HepG2 (cell line): ENCODE measurements around the gene KANK3. TPM values are rescaled to one million over a fixed set of nuclear protein-coding genes. Genes with fewer than 3 reads are reported as not detected.

ENCODE experiments used
- ASH2L ChIP-seq: fragments of 300-600, 200-600 bp; sonication (generic); IDR thresholded peaks from 2 replicates; pipeline ENCODE4 v1.7.0; 2017; ENCODE audit warnings: low read depth, mild to moderate bottlenecking, moderate library complexity, mixed read lengths, low read length; ENCODE audit not compliant: insufficient read length
- BHLHE40 ChIP-seq: IDR thresholded peaks from 2 replicates; pipeline ENCODE4 v1.6.1; 2011; ENCODE audit warnings: low read length, improper control_type of control experiment
- EP300 ChIP-seq, 3 experiments: sonication (generic) in 1 of 3; formaldehyde crosslinking in 1 of 3; IDR thresholded peaks; 2 replicates each; pipeline versions ENCODE4 v1.5.1 to v1.6.1; 2011 to 2020; ENCODE audit warnings: low read depth in 2 of 3, low read length in 2 of 3, borderline replicate concordance in 1 of 3, improper control_type of control experiment in 1 of 3, mild to moderate bottlenecking in 1 of 3, missing genetic modification reagents in 1 of 3, moderate library complexity in 1 of 3
- FIP1L1 ChIP-seq: fragments of 200-400 bp; formaldehyde crosslinking; IDR thresholded peaks from 2 replicates; pipeline ENCODE4 v1.6.1; 2018; ENCODE audit warnings: low read depth, mild to moderate bottlenecking, low read length, moderate library complexity, borderline replicate concordance; ENCODE audit not compliant: insufficient read depth
- GABPB1 ChIP-seq: IDR thresholded peaks from 2 replicates; pipeline ENCODE4 v1.6.1; 2016; ENCODE audit warnings: mild to moderate bottlenecking, missing genetic modification reagents, moderate library complexity, missing compliant biosample characterization
- GATA4 ChIP-seq: sonication (generic); IDR thresholded peaks from 2 replicates; pipeline ENCODE4 v1.6.1; 2016; ENCODE audit warnings: antibody characterized with exemption, low read depth, borderline replicate concordance
- MIXL1 ChIP-seq: IDR thresholded peaks from 2 replicates; pipeline ENCODE4 v1.6.1; 2016
- RBM39 ChIP-seq: fragments of 200-400 bp; formaldehyde crosslinking; IDR thresholded peaks from one replicate; pipeline ENCODE4 v1.6.1; 2018; ENCODE audit warnings: antibody characterized with exemption, mild to moderate bottlenecking, low read depth, low read length; ENCODE audit not compliant: poor library complexity, severe bottlenecking
- ZFP37 ChIP-seq: sonication (generic); formaldehyde crosslinking; IDR thresholded peaks from 2 replicates; pipeline ENCODE4 v1.4.0; 2020; ENCODE audit warnings: missing genetic modification reagents, borderline replicate concordance
- ZNF44 ChIP-seq: sonication (generic); formaldehyde crosslinking; IDR thresholded peaks from 2 replicates; pipeline ENCODE4 v1.5.1; 2020; ENCODE audit warnings: mild to moderate bottlenecking, missing genetic modification reagents
- ZNF670 ChIP-seq: sonication (generic); formaldehyde crosslinking; IDR thresholded peaks from 2 replicates; pipeline ENCODE4 v1.8.0; 2022; ENCODE audit warnings: mild to moderate bottlenecking, missing genetic modification reagents, borderline replicate concordance
- ZSCAN9 ChIP-seq: IDR thresholded peaks from 2 replicates; pipeline ENCODE4 v1.6.1; 2016; ENCODE audit warnings: borderline replicate concordance
- polyA plus RNA-seq, 8 experiments: library from polyadenylated mRNA; depleted of rRNA in 3 of 8; stranded (reverse) in 7 of 8; unstranded in 1 of 8; fragments of >200 nt; fragmentation: Illumina TruSeq in 4 of 8; extraction: Trizol in 4 of 8; gene quantifications; 2 replicates each; pipeline versions ENCODE4 v1.2.1 to v1.2.3, GENCODE V29; 2011 to 2016; ENCODE audit warnings: low read depth in 4 of 8, missing spikeins in 1 of 8, mixed read lengths in 1 of 8; ENCODE audit not compliant: insufficient read depth in 1 of 8
- total RNA-seq, 5 experiments: library from RNA; depleted of rRNA; stranded (reverse); fragments of >200 nt; fragmentation: Illumina TruSeq; extraction: Trizol; gene quantifications; 2 replicates each; pipeline ENCODE4 v1.2.3, GENCODE V29; 2016; ENCODE audit warnings: low read depth in 1 of 5
- TF ChIP-seq, protein P1 (sequence below): sonication (generic); formaldehyde crosslinking; IDR thresholded peaks from 2 replicates; pipeline ENCODE4 v1.4.0; 2020; ENCODE audit warnings: missing genetic modification reagents
- TF ChIP-seq, protein P2 (sequence below): IDR thresholded peaks from 2 replicates; pipeline ENCODE4 v1.6.1; 2016
- TF ChIP-seq, protein P3 (sequence below), 2 experiments: fragments of 450-650 bp in 1 of 2; sonication (generic) in 1 of 2; formaldehyde crosslinking; IDR thresholded peaks; 2 replicates each; pipeline versions ENCODE4 v1.5.0 to v1.8.0; 2020 to 2022; ENCODE audit warnings: mild to moderate bottlenecking in 1 of 2, missing genetic modification reagents in 1 of 2
- TF ChIP-seq, protein P4 (sequence below): sonication (generic); formaldehyde crosslinking; IDR thresholded peaks from 2 replicates; pipeline ENCODE4; 2020; ENCODE audit warnings: missing genetic modification reagents, mild to moderate bottlenecking, borderline replicate concordance
- TF ChIP-seq, protein P5 (sequence below): sonication (generic); formaldehyde crosslinking; IDR thresholded peaks from 2 replicates; pipeline ENCODE4 v1.4.0; 2020; ENCODE audit warnings: missing genetic modification reagents

The KANK3 gene
- total and polyA plus RNA-seq, 2 of the 13 experiments (the other 11 are each of a cell fraction or from before 2014, with no cell fraction given): 0.15 to 0.20 TPM

DNA sequence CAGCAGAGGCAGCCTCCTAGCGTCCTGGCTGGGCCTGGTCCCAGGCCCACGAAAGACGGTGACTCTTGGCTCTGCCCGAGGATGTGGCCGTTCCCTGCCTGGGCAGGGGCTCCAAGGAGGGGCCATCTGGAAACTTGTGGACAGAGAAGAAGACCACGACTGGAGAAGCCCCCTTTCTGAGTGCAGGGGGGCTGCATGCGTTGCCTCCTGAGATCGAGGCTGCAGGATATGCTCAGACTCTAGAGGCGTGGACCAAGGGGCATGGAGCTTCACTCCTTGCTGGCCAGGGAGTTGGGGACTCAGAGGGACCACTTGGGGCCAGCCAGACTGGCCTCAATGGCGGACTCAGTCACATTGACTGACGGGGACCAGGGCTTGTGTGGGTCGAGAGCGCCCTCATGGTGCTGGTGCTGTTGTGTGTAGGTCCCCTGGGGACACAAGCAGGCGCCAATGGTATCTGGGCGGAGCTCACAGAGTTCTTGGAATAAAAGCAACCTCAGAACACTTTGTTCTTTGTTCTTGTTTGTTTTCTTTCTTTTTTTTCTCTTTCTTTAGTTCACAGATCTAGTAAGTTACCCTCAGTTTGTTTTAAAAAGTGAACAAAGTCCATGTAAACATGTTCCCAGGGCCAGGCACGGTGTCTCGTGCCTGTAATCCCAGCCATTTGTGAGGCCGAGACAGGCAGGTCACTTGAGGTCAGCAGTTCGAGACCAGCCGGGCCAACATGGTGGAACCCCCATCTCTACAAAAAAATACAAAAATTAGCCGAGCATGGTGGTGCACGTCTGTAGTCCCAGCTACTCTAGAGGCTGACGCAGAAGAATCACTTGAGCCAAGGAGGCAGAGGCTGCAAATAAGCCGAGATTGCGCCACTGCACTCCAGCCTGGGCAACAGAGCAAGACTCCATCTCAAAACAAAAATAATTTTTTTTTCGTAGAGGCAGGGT is 31.1 kb upstream of the KANK3 start (continued):
- TF ChIP-seq, protein P1, sequence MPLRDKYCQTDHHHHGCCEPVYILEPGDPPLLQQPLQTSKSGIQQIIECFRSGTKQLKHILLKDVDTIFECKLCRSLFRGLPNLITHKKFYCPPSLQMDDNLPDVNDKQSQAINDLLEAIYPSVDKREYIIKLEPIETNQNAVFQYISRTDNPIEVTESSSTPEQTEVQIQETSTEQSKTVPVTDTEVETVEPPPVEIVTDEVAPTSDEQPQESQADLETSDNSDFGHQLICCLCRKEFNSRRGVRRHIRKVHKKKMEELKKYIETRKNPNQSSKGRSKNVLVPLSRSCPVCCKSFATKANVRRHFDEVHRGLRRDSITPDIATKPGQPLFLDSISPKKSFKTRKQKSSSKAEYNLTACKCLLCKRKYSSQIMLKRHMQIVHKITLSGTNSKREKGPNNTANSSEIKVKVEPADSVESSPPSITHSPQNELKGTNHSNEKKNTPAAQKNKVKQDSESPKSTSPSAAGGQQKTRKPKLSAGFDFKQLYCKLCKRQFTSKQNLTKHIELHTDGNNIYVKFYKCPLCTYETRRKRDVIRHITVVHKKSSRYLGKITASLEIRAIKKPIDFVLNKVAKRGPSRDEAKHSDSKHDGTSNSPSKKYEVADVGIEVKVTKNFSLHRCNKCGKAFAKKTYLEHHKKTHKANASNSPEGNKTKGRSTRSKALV: no peak
- TF ChIP-seq, protein P2, sequence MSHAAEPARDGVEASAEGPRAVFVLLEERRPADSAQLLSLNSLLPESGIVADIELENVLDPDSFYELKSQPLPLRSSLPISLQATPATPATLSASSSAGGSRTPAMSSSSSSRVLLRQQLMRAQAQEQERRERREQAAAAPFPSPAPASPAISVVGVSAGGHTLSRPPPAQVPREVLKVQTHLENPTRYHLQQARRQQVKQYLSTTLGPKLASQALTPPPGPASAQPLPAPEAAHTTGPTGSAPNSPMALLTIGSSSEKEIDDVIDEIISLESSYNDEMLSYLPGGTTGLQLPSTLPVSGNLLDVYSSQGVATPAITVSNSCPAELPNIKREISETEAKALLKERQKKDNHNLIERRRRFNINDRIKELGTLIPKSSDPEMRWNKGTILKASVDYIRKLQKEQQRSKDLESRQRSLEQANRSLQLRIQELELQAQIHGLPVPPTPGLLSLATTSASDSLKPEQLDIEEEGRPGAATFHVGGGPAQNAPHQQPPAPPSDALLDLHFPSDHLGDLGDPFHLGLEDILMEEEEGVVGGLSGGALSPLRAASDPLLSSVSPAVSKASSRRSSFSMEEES: peak; percentile 96
- TF ChIP-seq, protein P3, sequence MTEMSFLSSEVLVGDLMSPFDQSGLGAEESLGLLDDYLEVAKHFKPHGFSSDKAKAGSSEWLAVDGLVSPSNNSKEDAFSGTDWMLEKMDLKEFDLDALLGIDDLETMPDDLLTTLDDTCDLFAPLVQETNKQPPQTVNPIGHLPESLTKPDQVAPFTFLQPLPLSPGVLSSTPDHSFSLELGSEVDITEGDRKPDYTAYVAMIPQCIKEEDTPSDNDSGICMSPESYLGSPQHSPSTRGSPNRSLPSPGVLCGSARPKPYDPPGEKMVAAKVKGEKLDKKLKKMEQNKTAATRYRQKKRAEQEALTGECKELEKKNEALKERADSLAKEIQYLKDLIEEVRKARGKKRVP (CRISPR knock-in tag; IDR thresholded peaks at IDR 0.05): peak in 1 of 2 experiments; percentile 66; a peak in 1 of 4 replicates
- TF ChIP-seq RBM39 (no peak), GABPB1 (CRISPR knock-in tag) (peak; percentile 45; the same call in 1 of the 2 replicates), ZNF44 (CRISPR knock-in tag) (0 out of 2 replicates have a peak, but pooled peaks have one; percentile 25), BHLHE40 (peak; percentile 98), EP300 (IDR thresholded peaks at IDR 0.05; ENCODE audit: low read depth in 2 of 2, low read length in 2 of 2) (peak; percentile 96), EP300 (CRISPR knock-in tag; IDR thresholded peaks at IDR 0.05; ENCODE audit: borderline replicate concordance) (peak; percentile 92), FIP1L1 (no peak), GATA4 (peak; percentile 71; the same call in 1 of the 2 replicates), MIXL1 (CRISPR knock-in tag) (peak; percentile 87; the same call in 1 of the 2 replicates), ZNF670 (CRISPR knock-in tag) (peak; percentile 91), ZFP37 (CRISPR knock-in tag) (no peak), ASH2L (peak; percentile 77), ZSCAN9 (0 out of 2 replicates have a peak, but pooled peaks have one; percentile 59)
- TF ChIP-seq, protein P4, sequence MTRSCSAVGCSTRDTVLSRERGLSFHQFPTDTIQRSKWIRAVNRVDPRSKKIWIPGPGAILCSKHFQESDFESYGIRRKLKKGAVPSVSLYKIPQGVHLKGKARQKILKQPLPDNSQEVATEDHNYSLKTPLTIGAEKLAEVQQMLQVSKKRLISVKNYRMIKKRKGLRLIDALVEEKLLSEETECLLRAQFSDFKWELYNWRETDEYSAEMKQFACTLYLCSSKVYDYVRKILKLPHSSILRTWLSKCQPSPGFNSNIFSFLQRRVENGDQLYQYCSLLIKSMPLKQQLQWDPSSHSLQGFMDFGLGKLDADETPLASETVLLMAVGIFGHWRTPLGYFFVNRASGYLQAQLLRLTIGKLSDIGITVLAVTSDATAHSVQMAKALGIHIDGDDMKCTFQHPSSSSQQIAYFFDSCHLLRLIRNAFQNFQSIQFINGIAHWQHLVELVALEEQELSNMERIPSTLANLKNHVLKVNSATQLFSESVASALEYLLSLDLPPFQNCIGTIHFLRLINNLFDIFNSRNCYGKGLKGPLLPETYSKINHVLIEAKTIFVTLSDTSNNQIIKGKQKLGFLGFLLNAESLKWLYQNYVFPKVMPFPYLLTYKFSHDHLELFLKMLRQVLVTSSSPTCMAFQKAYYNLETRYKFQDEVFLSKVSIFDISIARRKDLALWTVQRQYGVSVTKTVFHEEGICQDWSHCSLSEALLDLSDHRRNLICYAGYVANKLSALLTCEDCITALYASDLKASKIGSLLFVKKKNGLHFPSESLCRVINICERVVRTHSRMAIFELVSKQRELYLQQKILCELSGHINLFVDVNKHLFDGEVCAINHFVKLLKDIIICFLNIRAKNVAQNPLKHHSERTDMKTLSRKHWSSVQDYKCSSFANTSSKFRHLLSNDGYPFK: peak; percentile 66; the same call in 1 of the 2 replicates
- TF ChIP-seq, protein P5, sequence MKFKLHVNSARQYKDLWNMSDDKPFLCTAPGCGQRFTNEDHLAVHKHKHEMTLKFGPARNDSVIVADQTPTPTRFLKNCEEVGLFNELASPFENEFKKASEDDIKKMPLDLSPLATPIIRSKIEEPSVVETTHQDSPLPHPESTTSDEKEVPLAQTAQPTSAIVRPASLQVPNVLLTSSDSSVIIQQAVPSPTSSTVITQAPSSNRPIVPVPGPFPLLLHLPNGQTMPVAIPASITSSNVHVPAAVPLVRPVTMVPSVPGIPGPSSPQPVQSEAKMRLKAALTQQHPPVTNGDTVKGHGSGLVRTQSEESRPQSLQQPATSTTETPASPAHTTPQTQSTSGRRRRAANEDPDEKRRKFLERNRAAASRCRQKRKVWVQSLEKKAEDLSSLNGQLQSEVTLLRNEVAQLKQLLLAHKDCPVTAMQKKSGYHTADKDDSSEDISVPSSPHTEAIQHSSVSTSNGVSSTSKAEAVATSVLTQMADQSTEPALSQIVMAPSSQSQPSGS (CRISPR knock-in tag): peak; percentile 79; the same call in 1 of the 2 replicates
